CD14-positive monocyte (primary cell): ENCODE measurements around the gene ARSI. TPM values are rescaled to one million over a fixed set of nuclear protein-coding genes. Genes with fewer than 3 reads are reported as not detected.

ENCODE experiments used
- DNase-seq, 3 donors: peaks; one replicate each; pipeline ENCODE4 v3.0.0-alpha.2; 2011 to 2022
- H2AFZ ChIP-seq: 2 replicates; pipeline ENCODE4 v1.6.0; 2012; ENCODE audit warnings: mild to moderate bottlenecking, low read depth, low read length, inconsistent platforms; ENCODE audit not compliant: insufficient read depth, poor library complexity, severe bottlenecking
- H3K27ac ChIP-seq, 2 donors: 1 replicate in 1 of 2; 2 replicates in 1 of 2; pipeline ENCODE4 v1.5.1; 2012 to 2013; ENCODE audit warnings: low read length in 2 of 2, control low read depth in 1 of 2, inconsistent platforms in 1 of 2, low read depth in 1 of 2, mild to moderate bottlenecking in 1 of 2
- H3K27me3 ChIP-seq, 2 donors: one replicate each; pipeline versions ENCODE4 v1.6.0 to v1.6.1; 2011 to 2013; ENCODE audit warnings: low read length in 2 of 2; ENCODE audit not compliant: control insufficient read depth in 2 of 2, insufficient read depth in 2 of 2
- H3K36me3 ChIP-seq, 2 donors: replicated peaks in 1 of 2; 1 replicate in 1 of 2; 2 replicates in 1 of 2; pipeline versions ENCODE4 v1.5.1 to v1.6.1; 2012 to 2013; ENCODE audit warnings: low read length in 2 of 2, control low read depth in 1 of 2, inconsistent platforms in 1 of 2, mild to moderate bottlenecking in 1 of 2; ENCODE audit not compliant: insufficient read depth in 2 of 2, control insufficient read depth in 1 of 2
- H3K4me1 ChIP-seq, 2 donors: 1 replicate in 1 of 2; 2 replicates in 1 of 2; pipeline versions ENCODE4 v1.5.1 to v1.6.1; 2012 to 2013; ENCODE audit warnings: low read length in 2 of 2, control low read depth in 1 of 2, inconsistent platforms in 1 of 2, mild to moderate bottlenecking in 1 of 2, moderate library complexity in 1 of 2; ENCODE audit not compliant: insufficient read depth in 2 of 2, control insufficient read depth in 1 of 2
- H3K4me2 ChIP-seq: replicated peaks from 2 replicates; pipeline ENCODE3; 2012; ENCODE audit warnings: low read length, moderate library complexity, mild to moderate bottlenecking; ENCODE audit not compliant: poor library complexity, severe bottlenecking; ENCODE audit errors: extremely low read depth
- H3K4me3 ChIP-seq, 3 experiments: fragments of 200-600 bp in 1 of 3; sonication (generic) in 1 of 3; replicated peaks in 1 of 3; 1 replicate in 2 of 3; 2 replicates in 1 of 3; pipeline ENCODE4 v1.5.1; 2011 to 2013; ENCODE audit warnings: low read length in 3 of 3, mild to moderate bottlenecking in 3 of 3, control low read depth in 2 of 3, low read depth in 2 of 3, inconsistent platforms in 1 of 3, moderate library complexity in 1 of 3
- H3K79me2 ChIP-seq: 2 replicates; pipeline ENCODE4 v1.6.0; 2012; ENCODE audit warnings: mild to moderate bottlenecking, control low read depth, inconsistent platforms, low read length, moderate library complexity; ENCODE audit not compliant: insufficient read depth
- H3K9ac ChIP-seq: 2 replicates; pipeline ENCODE4 v1.6.0; 2017; ENCODE audit warnings: low read length, mild to moderate bottlenecking; ENCODE audit not compliant: insufficient read depth, poor library complexity, severe bottlenecking
- H3K9me3 ChIP-seq, 2 donors: replicated peaks in 1 of 2; 1 replicate in 1 of 2; 2 replicates in 1 of 2; pipeline versions ENCODE4 v1.5.1 to v1.6.1; 2012 to 2013; ENCODE audit warnings: low read length in 2 of 2, control low read depth in 1 of 2; ENCODE audit not compliant: control insufficient read depth in 1 of 2, insufficient read depth in 1 of 2
- H4K20me1 ChIP-seq: 2 replicates; pipeline ENCODE4 v1.6.0; 2012; ENCODE audit warnings: mild to moderate bottlenecking, low read length, control low read depth, moderate library complexity; ENCODE audit not compliant: insufficient read depth
- H3K27ac Mint-ChIP-seq, 7 donors: one replicate each; pipeline ENCODE4 v1.8.0; 2020; ENCODE audit warnings: mild to moderate bottlenecking in 7 of 7, mixed read lengths in 7 of 7, moderate library complexity in 6 of 7, inconsistent platforms in 2 of 7
- H3K27me3 Mint-ChIP-seq, 3 donors: one replicate each; pipeline ENCODE4 v1.8.0; 2021 to 2022; ENCODE audit warnings: low read depth in 3 of 3, mild to moderate bottlenecking in 3 of 3, mixed read lengths in 3 of 3, moderate library complexity in 3 of 3, inconsistent platforms in 1 of 3
- H3K36me3 Mint-ChIP-seq, 2 donors: one replicate each; pipeline ENCODE4 v1.8.0; 2020; ENCODE audit warnings: mixed read lengths in 2 of 2, inconsistent platforms in 1 of 2, mild to moderate bottlenecking in 1 of 2
- H3K4me1 Mint-ChIP-seq: one replicate; pipeline ENCODE4 v1.8.0; 2020; ENCODE audit warnings: mild to moderate bottlenecking, mixed read lengths
- H3K4me3 Mint-ChIP-seq, 2 donors: one replicate each; pipeline ENCODE4 v1.8.0; 2020; ENCODE audit warnings: mild to moderate bottlenecking in 2 of 2, mixed read lengths in 2 of 2, moderate library complexity in 1 of 2
- H3K9me3 Mint-ChIP-seq, 7 donors: one replicate each; pipeline ENCODE4 v1.8.0; 2020 to 2022; ENCODE audit warnings: mixed read lengths in 7 of 7, mild to moderate bottlenecking in 6 of 7, moderate library complexity in 6 of 7, inconsistent platforms in 2 of 7
- CTCF ChIP-seq: fragments of 200-600 bp; IDR thresholded peaks from one replicate; pipeline ENCODE4 v1.8.0; 2022; ENCODE audit warnings: antibody characterized with exemption, mild to moderate bottlenecking
- WGBS: methylation state at CpG from one replicate; pipeline ENCODE4 v1.1.5; 2013; ENCODE audit warnings: missing lambda C conversion rate; ENCODE audit not compliant: insufficient coverage; 5-methylcytosine and 5-hydroxymethylcytosine counted together
- intact Hi-C, 2 donors: fragments of 100-400 bp; cut with micrococcal nuclease; formaldehyde crosslinking; loops; one replicate each; pipeline versions ENCODE4 v1.15.0 to v1.15.1; 2023
- polyA plus RNA-seq, 3 donors: library from polyadenylated mRNA; depleted of rRNA in 1 of 3; unstranded in 2 of 3; stranded (reverse) in 1 of 3; fragments of 300-500 nt in 2 of 3; fragments of >200 nt in 1 of 3; fragmentation: Illumina TruSeq in 2 of 3; gene quantifications; 1 replicate in 2 of 3; 2 replicates in 1 of 3; pipeline ENCODE4 v1.2.3, GENCODE V29; 2012 to 2021

ARSI gene
- polyA plus RNA-seq, 3 donors, result not detected

DNA sequence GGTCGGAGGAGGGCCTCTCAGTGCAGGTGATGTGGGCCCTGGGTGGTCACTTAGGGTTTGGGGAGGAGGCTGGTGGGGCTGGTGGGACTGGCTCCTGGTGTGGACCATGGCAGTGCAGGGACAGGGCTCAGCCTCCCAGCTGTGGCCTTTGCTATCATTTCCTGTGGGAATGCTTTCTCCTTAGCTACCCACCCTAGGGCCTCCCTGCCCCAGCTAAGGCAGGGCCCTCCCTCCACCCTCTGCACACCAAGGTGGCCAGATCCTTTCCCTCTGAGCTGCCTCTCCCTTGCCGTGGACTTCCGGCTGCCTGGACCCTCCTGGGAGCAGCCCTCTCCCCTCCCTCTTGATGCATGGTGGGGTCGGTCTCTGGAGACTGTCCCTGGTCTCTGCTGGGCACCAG, 22.7 kb upstream of the ARSI start:
- Histone ChIP-seq H3K4me3 (no peak overlapping the region), H2AFZ (no peak overlapping the region), H3K4me2 (no peak overlapping the region), H3K27me3 (no peaks in the 10 kb centered on the region), H3K79me2 (no peaks in the 10 kb centered on the region), H3K9ac (no peak overlapping the region), H3K4me1 (no peaks in the 10 kb centered on the region), H3K27ac (no peak overlapping the region), H3K9me3 (no peaks in the 10 kb centered on the region), H4K20me1 (no peaks in the 10 kb centered on the region), H3K36me3 (no peaks in the 10 kb centered on the region)
- no peak for TF ChIP-seq CTCF
- no peak for DNase-seq
- peaks cover 5% of the 10 kb centered on the region for H3K4me1 Mint-ChIP-seq
- H3K36me3 Mint-ChIP-seq, result no peaks in the 10 kb centered on the region
- intact Hi-C loops, result no loop called here
- no peak overlapping the region for H3K4me3 Mint-ChIP-seq
- peaks cover 0 to 1% (median 0%) of the 10 kb centered on the region in 7 donors for H3K9me3 Mint-ChIP-seq
- H3K27me3 Mint-ChIP-seq, result peaks cover 0 to 4% (median 2%) of the 10 kb centered on the region in 3 donors
- 88% methylated on average over 2 of the region's 4 CpGs for WGBS
- peak overlapping the region in 1 of 7 donors; percentile 33 for H3K27ac Mint-ChIP-seq

DNA sequence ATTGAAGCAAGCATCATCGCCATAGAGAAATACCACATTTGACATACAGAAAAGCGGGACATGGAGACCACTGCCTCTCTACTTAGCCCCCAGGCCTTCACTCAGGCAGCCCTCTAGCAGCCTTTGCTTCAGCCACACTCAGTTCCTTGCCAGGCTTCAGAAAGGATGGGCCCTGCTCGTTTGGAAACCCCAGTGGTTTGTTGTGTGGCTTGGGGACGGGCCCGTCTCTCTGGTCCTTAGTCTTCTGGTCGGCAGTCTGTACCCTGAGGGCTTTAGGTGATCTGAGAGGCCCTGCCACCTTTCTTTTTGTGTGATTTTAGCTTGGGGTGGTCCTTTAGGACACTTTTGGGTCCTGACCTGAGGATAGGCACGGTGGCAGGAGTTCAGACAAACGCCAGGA, 21.1 kb upstream of the ARSI start:
- TF ChIP-seq CTCF, result no peak
- Histone ChIP-seq H3K4me2 (no peak overlapping the region), H3K9me3 (no peaks in the 10 kb centered on the region), H3K9ac (no peak overlapping the region), H4K20me1 (no peaks in the 10 kb centered on the region), H3K36me3 (no peaks in the 10 kb centered on the region), H3K4me1 (no peaks in the 10 kb centered on the region), H3K27me3 (no peaks in the 10 kb centered on the region), H3K27ac (no peak overlapping the region), H3K79me2 (no peaks in the 10 kb centered on the region), H3K4me3 (no peak overlapping the region), H2AFZ (no peak overlapping the region)
- Mint-ChIP-seq H3K27ac (no peak overlapping the region), H3K4me3 (no peak overlapping the region), H3K4me1 (peaks cover 1% of the 10 kb centered on the region), H3K27me3 (peaks cover 0 to 2% (median 2%) of the 10 kb centered on the region in 3 donors), H3K9me3 (peaks cover 0 to 1% (median 0%) of the 10 kb centered on the region in 7 donors), H3K36me3 (no peaks in the 10 kb centered on the region)
- intact Hi-C loops, result no loop called here
- no peak for DNase-seq
- WGBS, result 83% methylated on average over 7 of the region's 8 CpGs
